Stimulated activated CD4-positive, alpha-beta T cell treated with anti-CD3 and anti-CD28 coated beads, TNF-alpha, amount 100 ng/mL, for 24 hours (primary cell): Measurements from ENCODE around the gene NFAT5.

Experiments
- DNase-seq, 3 experiments: peaks; one replicate each; pipeline ENCODE4 v3.0.0-alpha.2; 2020; ENCODE audit warnings: low read depth in 3 of 3

NFAT5 gene

DNA sequence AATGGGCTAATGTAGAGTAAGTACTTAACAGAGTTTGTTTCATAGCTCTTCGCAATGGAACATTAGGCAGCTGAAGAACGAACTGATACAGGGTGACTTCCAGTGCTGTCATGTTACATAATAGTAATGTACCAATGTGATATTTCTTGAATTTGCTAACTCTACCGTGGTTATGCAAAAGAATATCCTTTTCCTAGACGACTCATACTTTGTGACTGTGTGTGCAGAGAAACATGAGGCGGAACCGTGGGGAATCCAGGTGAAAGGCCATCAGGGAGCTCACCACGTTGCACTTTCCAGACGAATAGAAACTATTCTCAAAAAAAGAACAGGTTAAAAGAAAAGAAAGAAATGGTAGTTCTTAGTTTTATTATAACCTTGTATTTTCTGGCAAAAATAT, 175.8 kb downstream of the NFAT5 start:
- DNase-seq, result no peak

DNA sequence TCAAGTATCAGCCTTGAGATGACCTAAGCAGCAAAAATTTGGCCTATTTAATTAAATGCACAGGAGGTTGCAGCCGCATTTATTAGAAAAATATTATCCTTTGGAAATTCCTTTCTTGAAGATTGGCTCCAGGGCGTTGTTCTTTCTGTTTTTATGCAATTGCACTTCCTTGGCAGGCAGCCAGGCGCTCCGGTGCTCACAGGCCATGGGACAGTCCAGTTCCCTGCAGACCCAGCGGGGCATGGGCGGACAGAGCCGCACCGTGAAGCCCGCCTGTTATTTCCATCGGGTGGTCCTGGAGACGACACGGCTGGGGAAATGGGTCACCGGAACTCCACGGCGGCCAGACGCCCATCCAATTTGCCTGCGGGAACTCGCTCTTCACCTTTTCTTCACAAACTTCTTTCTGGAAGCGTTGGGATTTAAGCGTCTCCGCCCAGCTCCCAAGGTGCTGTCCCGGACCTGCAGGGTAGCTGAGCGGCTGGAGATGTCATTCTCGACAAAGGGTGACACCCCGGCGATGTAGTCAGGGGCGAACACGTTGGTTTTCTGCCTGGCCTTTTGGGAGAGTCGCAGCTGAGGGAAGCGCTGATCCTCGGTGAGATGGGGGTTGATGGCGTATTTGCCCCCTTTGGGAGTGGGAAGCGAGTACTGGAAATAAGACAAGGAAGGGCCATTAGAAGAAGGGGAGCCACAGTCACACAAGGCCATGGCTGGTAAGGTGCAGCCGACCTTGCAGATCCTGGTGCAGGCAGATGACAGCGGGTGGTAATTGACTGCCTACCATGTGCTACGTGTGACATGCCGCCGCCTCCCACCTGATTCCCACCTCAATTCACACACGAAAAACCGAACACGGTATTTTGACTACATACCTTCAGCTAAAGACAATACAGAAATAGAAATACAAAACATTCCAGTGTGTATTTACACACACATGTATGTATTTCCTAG, 176.5 kb downstream of the NFAT5 start:
- DNase-seq, result no peak

DNA sequence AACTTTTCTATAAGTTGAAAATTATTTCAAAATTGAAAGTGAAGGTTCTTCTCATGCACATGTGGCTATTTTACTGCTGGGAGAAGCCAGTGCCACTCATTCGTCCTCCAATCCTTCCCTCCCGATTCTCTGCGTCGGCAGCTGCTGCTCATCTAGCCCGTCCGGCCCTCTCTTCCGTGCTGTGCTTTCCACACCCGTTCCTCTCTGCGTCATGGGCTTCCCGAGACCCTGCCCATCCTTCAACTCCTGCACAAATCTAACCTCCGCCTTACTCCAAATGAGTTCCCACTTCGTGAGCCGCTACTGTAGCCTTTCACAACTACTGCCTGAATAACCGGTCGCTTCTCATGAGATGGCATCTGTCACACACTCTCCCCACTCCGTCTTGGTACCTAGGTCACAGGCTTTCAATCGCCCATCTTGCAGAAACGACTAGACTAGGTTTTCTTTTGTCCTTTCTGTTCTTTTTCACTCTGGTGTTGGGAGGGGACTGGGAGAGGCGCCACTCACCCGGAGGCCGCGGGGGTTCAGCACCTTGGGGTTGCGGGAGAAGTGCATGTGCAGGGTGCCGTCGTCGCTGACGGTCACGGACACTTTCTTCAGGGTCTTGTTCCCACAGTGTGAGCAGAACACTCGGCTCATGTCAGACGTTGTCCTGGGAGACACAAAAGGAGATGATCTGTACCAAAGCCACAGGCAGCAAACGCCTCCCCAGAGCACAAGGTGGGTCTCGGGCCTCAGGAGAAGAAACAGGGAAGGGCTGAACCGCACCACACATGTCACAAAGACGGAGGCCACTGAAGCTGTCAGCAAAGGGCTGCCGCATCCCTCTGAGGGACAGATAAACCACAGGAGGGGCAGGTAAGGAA, 178.8 kb downstream of the NFAT5 start:
- DNase-seq, result no peak

DNA sequence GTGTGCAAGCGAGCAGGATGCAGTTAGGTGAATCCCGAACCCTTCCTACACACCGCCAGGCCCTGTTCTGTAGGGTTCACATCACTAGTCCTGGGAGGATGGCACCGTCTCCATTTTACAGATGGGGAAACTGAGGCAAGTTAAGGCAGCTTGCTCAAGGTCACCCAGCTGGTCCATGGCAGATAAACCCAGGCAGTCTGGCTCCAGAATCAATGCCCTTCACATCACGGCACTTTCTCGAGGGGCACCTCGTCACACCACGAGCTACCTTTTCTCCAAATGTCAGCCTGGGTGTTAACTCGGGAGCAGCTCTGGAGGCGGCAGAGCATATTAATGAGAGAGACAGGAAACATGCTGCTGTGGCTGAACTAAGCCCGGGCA, 179.5 kb downstream of the NFAT5 start:
- DNase-seq, result no peak

DNA sequence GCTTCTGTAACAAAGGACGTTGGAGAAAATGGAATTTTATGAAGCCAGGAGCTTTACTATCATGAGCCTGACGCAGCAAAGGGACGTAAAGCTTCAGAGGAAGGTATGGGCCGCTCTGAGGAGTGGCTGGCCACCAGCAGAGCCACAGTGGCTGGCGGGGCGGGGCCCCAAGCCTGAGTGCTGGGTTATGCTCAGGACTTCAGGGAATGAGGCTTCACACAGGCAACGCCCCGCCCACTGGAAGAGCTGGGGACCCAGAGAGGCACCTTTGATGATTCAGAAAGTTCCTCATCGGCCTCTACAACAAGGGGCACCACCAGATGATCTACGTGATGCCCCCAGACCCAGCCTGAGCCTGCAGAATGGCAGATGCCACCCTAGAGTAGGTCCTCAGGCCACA, 180.2 kb downstream of the NFAT5 start:
- no peak for DNase-seq

DNA sequence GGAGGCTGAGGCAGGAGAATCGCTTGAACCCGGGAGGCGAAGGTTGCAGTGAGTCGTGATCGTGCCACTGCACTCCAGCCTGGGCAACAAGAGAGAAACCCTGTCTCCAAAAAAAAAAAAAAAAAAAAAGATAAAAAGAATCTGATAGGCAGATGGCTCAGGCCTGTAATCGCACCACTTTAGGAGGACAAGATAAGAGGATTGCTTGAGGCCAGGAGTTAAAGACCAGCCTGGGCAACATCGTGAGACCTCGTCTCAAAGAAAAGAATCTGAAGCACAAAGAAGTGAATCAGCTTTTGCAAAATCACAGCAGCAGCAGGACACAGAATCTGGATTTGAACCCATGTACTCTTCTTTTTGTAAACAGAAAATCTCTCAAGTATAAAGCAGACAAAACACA, 181.3 kb downstream of the NFAT5 start:
- no peak for DNase-seq

DNA sequence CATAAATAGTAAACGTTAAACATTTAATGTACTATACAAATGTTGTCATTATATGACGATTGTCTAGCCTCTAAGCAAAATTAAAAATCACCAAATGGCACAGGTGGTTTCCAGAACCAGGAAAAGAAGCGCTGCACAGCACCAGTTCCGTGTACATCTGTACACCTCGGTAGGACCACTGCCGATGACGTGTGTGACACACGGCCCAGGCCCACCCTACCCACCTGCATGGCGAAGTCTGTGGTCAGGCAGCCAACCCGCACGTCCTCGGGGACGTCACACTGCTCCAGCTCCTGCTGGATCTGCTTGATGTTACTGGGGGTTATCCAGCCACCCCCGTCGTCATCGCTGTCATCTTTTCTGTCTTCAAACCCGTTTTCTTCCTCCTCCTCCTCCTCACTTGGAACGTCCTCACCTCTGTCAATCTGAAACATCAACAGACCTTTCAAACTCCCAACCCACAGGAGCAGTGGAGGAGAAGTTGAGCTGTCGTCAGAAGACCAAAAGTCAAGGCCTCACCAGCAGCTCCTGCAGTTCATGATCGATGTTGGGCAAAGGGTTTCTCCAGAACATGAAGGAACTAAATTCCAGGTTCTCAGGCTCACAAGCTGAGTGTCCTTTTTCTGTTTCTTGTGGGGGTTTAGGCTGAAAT, 183.1 kb downstream of the NFAT5 start:
- DNase-seq, result no peak

DNA sequence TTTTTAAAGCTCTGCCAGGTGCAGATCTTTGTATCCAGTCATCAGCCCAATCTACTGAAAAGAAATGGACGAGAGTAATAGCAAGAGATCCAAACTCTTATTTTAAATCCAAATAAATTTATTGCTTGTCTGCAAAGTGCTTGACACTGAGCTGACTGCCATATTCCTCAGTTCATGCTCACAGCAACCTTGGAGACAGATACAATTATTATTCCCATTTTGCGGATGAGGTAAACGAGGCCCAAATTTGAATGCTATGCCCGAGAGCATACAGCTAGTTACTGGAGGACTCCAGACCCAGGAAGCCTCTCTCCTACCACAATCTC, 188.3 kb downstream of the NFAT5 start:
- no peak for DNase-seq
